GM21515 (cell line): ENCODE results near the gene MAGI2.
"Not testable (repeated sequence)": the region's sequence is repeated elsewhere in the genome, so short reads cannot be mapped to it uniquely, and the experiment has no call there.

Experiments used
- ATAC-seq: cut with Tn5 transposase; IDR thresholded peaks from one replicate; pipeline ENCODE4 v1.9.1; 2021; ENCODE audit not compliant: unreplicated experiment

Gene MAGI2

GRCh38 chr7:78514634-78515033, 938.8 kb downstream of the MAGI2 start:
- ATAC-seq, result no peak

- ATAC-seq, result no peak
Measured at GRCh38 chr7:78510580-78511188, 942.8 kb downstream of the MAGI2 start.

GRCh38 chr7:78503301-78503700, 950.2 kb downstream of the MAGI2 start:
- not testable (repeated sequence) for ATAC-seq

- no peak for ATAC-seq
Measured at GRCh38 chr7:78501064-78501463, 952.4 kb downstream of the MAGI2 start.

GRCh38 chr7:78499971-78500370, 953.5 kb downstream of the MAGI2 start:
- ATAC-seq, result no peak

- ATAC-seq, result no peak
Measured at GRCh38 chr7:78499283-78499682, 954.2 kb downstream of the MAGI2 start.

GRCh38 chr7:78497728-78498427, 955.6 kb downstream of the MAGI2 start:
- ATAC-seq, result no peak

- ATAC-seq, result no peak
Measured at GRCh38 chr7:78496096-78496630, 957.3 kb downstream of the MAGI2 start.

- no peak for ATAC-seq
Measured at GRCh38 chr7:78493401-78493800, 960.1 kb downstream of the MAGI2 start.

- ATAC-seq, result no peak
Measured at GRCh38 chr7:78492146-78492545, 961.3 kb downstream of the MAGI2 start.

- no peak for ATAC-seq
Measured at GRCh38 chr7:78490524-78490923, 962.9 kb downstream of the MAGI2 start.

- ATAC-seq, result no peak
Measured at GRCh38 chr7:78489476-78490240, 963.8 kb downstream of the MAGI2 start.

- no peak for ATAC-seq
Measured at GRCh38 chr7:78487464-78487863, 966.0 kb downstream of the MAGI2 start.

- ATAC-seq, result no peak
Measured at GRCh38 chr7:78479348-78479747, 974.1 kb downstream of the MAGI2 start.

- ATAC-seq, result no peak
Measured at GRCh38 chr7:78476851-78477405, 976.5 kb downstream of the MAGI2 start.

GRCh38 chr7:78473571-78474301, 979.7 kb downstream of the MAGI2 start:
- no peak for ATAC-seq

- no peak for ATAC-seq
Measured at GRCh38 chr7:78473021-78473420, 980.4 kb downstream of the MAGI2 start.

GRCh38 chr7:78472519-78472918, 980.9 kb downstream of the MAGI2 start:
- ATAC-seq, result no peak

GRCh38 chr7:78465894-78466293, 987.6 kb downstream of the MAGI2 start:
- ATAC-seq, result no peak

GRCh38 chr7:78463039-78463438, 990.4 kb downstream of the MAGI2 start:
- ATAC-seq, result no peak

- ATAC-seq, result no peak
Measured at GRCh38 chr7:78450706-78451105, 1002.8 kb downstream of the MAGI2 start.
